Psoas muscle (tissue), 8 donors: ENCODE measurements around the gene RAB12. TPM values are rescaled to one million over a fixed set of nuclear protein-coding genes. Genes with fewer than 3 reads are reported as not detected.
"Not testable (repeated sequence)": the region's sequence is repeated elsewhere in the genome, so short reads cannot be mapped to it uniquely, and the experiment has no call there.

ENCODE experiments used
- ATAC-seq, 4 donors: fragments of 200-7000 bp; cut with Tn5 transposase; one replicate each; pipeline ENCODE4 v1.9.1; 2020; ENCODE audit warnings: moderate library complexity in 3 of 4, mild to moderate bottlenecking in 2 of 4
- DNase-seq, 2 donors: peaks; one replicate each; pipeline ENCODE4 v3.0.0-alpha.2; 2020
- H3K27ac ChIP-seq: fragments of 200-600 bp; one replicate; pipeline ENCODE4 v1.8.0; 2022
- H3K27me3 ChIP-seq, 3 donors: fragments of 200-600 bp in 1 of 3; one replicate each; pipeline versions ENCODE4 v1.6.1 to v1.8.0; 2013 to 2022; ENCODE audit warnings: low read length in 2 of 3, mild to moderate bottlenecking in 2 of 3, moderate library complexity in 1 of 3; ENCODE audit not compliant: insufficient read depth in 3 of 3
- H3K36me3 ChIP-seq, 2 donors: fragments of 200-600 bp in 1 of 2; one replicate each; pipeline versions ENCODE4 v1.6.1 to v1.8.0; 2013 to 2022; ENCODE audit warnings: low read depth in 1 of 2, mild to moderate bottlenecking in 1 of 2, moderate library complexity in 1 of 2; ENCODE audit not compliant: insufficient read depth in 1 of 2
- H3K4me1 ChIP-seq: fragments of 200-600 bp; one replicate; pipeline ENCODE4 v1.8.0; 2022
- H3K4me3 ChIP-seq: fragments of 200-600 bp; one replicate; pipeline ENCODE4 v1.8.0; 2022; ENCODE audit warnings: mild to moderate bottlenecking
- H3K9me3 ChIP-seq: fragments of 200-600 bp; one replicate; pipeline ENCODE4 v1.8.0; 2022
- WGBS, 3 donors: extraction: QIAGEN DNeasy Blood & Tissue Kit; methylation state at CpG; one replicate each; pipeline versions ENCODE4 v1.1.6 to v1.1.7; 2013; 5-methylcytosine and 5-hydroxymethylcytosine counted together
- intact Hi-C, 2 donors: fragments of 100-400 bp; cut with DNase I; formaldehyde crosslinking; loops; one replicate each; pipeline versions ENCODE4 v1.11.0 to v1.14.2; 2022
- polyA plus RNA-seq, 3 donors: library from polyadenylated mRNA; stranded (reverse); fragments of 200-250 nt; gene quantifications; one replicate each; pipeline ENCODE4 v1.2.3, GENCODE V29; 2013
- total RNA-seq, 4 donors: library from RNA; stranded (reverse); fragmentation: NEBNext Ultra II Directional in 2 of 4; extraction: Animal tissue kit (Norgen Biotek cat#: 25700) in 2 of 4; gene quantifications; one replicate each; pipeline versions ENCODE4 v1.2.1 to v1.2.4, GENCODE V29; 2021 to 2023
- TF ChIP-seq, protein P1 (sequence below): fragments of 200-600 bp; IDR thresholded peaks from one replicate; pipeline ENCODE4 v1.8.0; 2022; ENCODE audit warnings: antibody characterized with exemption
- donor health status: healthy with polysubstance abuse.
- donor health status: DM: no; HTN: no; CAD: no; lungs with moderate emphysema.
- donor health status: Bipolar disorder and iron deficiency.
- donor health status: healthy.
- donor health status: DM: yes; HTN: yes; CAD: no.
- donor health status: DM: no; HTN: no; CAD: no.
- donor health status: DM: no; HTN: no; CAD: no.
- donor health status: DM: yes; HTN: yes; CAD: no.

RAB12 gene
- total and polyA plus RNA-seq, 7 donors = 49.0 to 239 (median 111) TPM

- no peak for ATAC-seq
Measured at GRCh38 chr18:8562919-8563318, 46.3 kb upstream of the RAB12 start.

DNA sequence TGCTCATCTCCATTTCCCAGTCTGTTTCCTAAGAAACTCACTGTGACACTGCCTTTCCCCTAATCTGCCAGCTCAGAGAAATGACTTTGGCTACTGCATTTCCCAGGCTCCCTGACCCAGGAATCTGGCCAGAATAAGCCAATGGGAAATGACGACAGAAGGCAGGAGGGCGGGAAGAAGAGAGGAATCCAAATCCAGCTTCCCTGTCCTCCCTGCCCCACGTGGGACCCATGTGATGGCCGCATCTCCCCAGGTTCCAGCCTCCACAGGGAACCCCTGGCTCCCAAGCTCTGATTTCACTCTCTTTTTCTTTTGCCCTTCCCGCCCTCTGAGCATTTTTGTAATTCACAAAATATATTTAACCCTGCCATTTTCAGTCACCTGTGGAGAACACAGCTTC lies 37.8 kb upstream of the RAB12 start:
- H3K27me3 ChIP-seq = no peaks in the 10 kb centered on the region
- H3K9me3 ChIP-seq = no peaks in the 10 kb centered on the region
- intact Hi-C loops = no loop called here
- ATAC-seq = no peak
- H3K27ac ChIP-seq = no peak overlapping the region
- no peaks in the 10 kb centered on the region for H3K36me3 ChIP-seq
- no peak for DNase-seq
- TF ChIP-seq, protein P1, sequence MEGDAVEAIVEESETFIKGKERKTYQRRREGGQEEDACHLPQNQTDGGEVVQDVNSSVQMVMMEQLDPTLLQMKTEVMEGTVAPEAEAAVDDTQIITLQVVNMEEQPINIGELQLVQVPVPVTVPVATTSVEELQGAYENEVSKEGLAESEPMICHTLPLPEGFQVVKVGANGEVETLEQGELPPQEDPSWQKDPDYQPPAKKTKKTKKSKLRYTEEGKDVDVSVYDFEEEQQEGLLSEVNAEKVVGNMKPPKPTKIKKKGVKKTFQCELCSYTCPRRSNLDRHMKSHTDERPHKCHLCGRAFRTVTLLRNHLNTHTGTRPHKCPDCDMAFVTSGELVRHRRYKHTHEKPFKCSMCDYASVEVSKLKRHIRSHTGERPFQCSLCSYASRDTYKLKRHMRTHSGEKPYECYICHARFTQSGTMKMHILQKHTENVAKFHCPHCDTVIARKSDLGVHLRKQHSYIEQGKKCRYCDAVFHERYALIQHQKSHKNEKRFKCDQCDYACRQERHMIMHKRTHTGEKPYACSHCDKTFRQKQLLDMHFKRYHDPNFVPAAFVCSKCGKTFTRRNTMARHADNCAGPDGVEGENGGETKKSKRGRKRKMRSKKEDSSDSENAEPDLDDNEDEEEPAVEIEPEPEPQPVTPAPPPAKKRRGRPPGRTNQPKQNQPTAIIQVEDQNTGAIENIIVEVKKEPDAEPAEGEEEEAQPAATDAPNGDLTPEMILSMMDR = no peak
- 59 to 70% (median 63%) methylated on average over 5 of the region's 5 CpGs for WGBS, 3 donors
- H3K4me1 ChIP-seq = no peaks in the 10 kb centered on the region
- H3K4me3 ChIP-seq = no peak overlapping the region

More at GRCh38 chr18:8562919-8563318, 46.3 kb upstream of the RAB12 start:
- Histone ChIP-seq H3K9me3 (no peaks in the 10 kb centered on the region), H3K27me3 (no peaks in the 10 kb centered on the region), H3K36me3 (no peaks in the 10 kb centered on the region), H3K4me1 (peaks cover 14% of the 10 kb centered on the region), H3K4me3 (no peak overlapping the region), H3K27ac (no peak overlapping the region)
- no peak for DNase-seq
- TF ChIP-seq, protein P1 = no peak
- intact Hi-C loops = no loop called here
- 46 to 50% (median 47%) methylated on average over 3 of the region's 3 CpGs for WGBS, 3 donors

GRCh38 chr18:8573766-8574165 lies 35.5 kb upstream of the RAB12 start:
- H3K27ac ChIP-seq, H3K4me1 ChIP-seq, DNase-seq, ATAC-seq, intact Hi-C loops, H3K27me3 ChIP-seq, H3K36me3 ChIP-seq, H3K9me3 ChIP-seq, H3K4me3 ChIP-seq: not testable (repeated sequence)
- 0 to 65% (median 40%) methylated on average over 1 of the region's 1 CpG for WGBS, 3 donors

DNA sequence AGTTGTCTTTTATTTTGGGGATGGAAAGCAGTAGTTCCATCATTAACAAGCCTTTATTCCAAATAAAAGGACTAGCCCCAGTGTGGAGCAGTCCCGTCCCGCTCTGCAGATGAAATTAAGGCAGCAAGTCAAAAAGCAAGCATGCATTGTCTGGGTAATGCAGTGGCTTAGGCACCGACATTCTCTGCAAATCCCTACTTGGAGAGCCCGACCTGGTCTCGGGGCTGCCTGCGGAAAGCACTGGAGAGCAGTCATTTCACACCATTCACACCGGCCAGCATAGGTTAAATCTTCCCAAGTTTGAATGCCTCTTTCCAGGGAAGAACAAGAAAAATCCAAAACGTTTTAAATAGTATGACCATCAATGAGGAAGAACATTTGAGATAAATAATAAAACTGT lies 24.4 kb upstream of the RAB12 start:
- H3K36me3 ChIP-seq = no peaks in the 10 kb centered on the region
- intact Hi-C loops = no loop called here

DNA sequence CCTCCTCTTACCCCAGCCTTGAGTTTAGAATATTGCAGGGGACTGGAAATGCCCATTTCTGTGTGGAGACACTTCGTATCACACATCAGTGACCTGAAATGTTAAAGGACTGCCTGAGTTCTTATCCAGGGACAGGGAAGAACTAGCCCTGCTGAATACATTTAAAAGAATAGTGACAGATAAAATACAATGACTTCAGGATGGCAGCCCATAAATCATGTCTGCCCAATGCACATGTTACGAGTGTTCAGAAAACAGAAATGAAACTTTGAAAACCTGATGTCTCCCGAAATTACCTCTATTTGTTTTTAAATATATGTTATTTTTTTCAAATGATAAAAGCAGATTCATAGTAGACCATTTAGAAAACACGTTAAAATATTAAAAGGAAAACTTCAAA lies 22.3 kb upstream of the RAB12 start:
- Histone ChIP-seq H3K27me3 (no peaks in the 10 kb centered on the region), H3K27ac (no peak overlapping the region), H3K4me3 (no peak overlapping the region), H3K36me3 (no peaks in the 10 kb centered on the region), H3K4me1 (no peaks in the 10 kb centered on the region), H3K9me3 (no peaks in the 10 kb centered on the region)
- WGBS, 3 donors = 75 to 82% (median 81%) methylated on average over 4 of the region's 4 CpGs
- ATAC-seq (no peak), DNase-seq (no peak)
- intact Hi-C loops = no loop called here
- TF ChIP-seq, protein P1 = no peak

More for the DNA sequence above, 24.4 kb upstream of the RAB12 start:
- Histone ChIP-seq H3K4me3 (no peak overlapping the region), H3K27me3 (no peaks in the 10 kb centered on the region), H3K27ac (no peak overlapping the region), H3K4me1 (no peaks in the 10 kb centered on the region), H3K9me3 (no peaks in the 10 kb centered on the region)
- DNase-seq (no peak), ATAC-seq (no peak)
- TF ChIP-seq, protein P1 = no peak
- WGBS, 3 donors = 27 to 31% (median 29%) methylated on average over 8 of the region's 8 CpGs
